ENCODE results near the gene RNFT2. TPM values are rescaled to one million over a fixed set of nuclear protein-coding genes. Genes with fewer than 3 reads are reported as not detected.

The RNFT2 gene
- total RNA-seq, 6 experiments from 2014 or later = 0.09 to 2.1 (median 0.75) TPM

DNA sequence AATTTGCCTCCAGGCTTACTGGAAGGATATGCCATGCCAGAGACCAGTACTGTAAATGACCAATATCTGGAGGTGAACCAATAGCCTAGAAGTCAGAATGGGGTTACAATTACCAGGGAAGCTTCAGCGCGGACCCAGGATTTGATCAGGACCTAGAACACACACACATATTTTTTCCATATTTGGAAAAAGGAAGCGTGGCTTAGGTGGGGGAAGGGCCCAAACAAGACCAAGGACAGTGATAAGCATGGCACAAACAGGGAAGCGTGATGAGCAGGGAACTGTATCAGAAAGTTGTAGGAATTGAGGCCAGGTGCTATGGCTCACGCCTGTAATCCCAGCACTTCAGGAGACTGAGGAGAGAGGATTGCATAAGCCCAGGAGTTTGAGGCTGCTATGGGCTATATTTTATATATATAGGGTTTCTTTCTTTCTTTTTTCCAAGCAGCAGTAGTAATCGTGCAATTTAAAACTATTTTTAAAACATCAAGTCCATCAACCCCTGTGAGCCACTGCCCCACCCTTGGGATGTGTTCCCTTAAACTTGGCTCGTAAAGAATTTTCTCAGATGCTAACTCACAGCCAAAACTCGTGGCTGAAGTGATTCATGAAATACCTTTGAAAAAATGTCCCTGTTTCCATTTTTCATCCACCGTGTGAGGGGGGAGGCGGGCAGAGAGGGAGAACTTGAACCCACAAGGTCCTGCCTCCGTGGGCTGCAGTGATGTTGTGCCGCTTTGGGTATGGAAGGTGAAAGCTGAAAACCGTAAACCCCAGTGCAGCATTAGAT, 126.5 kb downstream of the RNFT2 start:
- TF ChIP-seq CTCF (IDR thresholded peaks at IDR 0.05) (no peak), POLR2A (IDR thresholded peaks at IDR 0.05) (no peak)
- no peaks in the 10 kb centered on the region for H3K36me3 ChIP-seq
- no peak for DNase-seq
- H3K27me3 ChIP-seq = no peaks in the 10 kb centered on the region
- no peak overlapping the region for H3K4me3 ChIP-seq
- 56% methylated on average over 13 of the region's 13 CpGs for WGBS (ENCODE audit: insufficient coverage, low coverage, low lambda C conversion rate, missing lambda C conversion rate)
- H3K9me3 ChIP-seq = no peaks in the 10 kb centered on the region
- no peaks in the 10 kb centered on the region for H3K4me1 ChIP-seq
- no peak for ATAC-seq
- intact Hi-C loops (cut with DNase I) = no loop called here
- H3K27ac ChIP-seq = no peak overlapping the region

DNA sequence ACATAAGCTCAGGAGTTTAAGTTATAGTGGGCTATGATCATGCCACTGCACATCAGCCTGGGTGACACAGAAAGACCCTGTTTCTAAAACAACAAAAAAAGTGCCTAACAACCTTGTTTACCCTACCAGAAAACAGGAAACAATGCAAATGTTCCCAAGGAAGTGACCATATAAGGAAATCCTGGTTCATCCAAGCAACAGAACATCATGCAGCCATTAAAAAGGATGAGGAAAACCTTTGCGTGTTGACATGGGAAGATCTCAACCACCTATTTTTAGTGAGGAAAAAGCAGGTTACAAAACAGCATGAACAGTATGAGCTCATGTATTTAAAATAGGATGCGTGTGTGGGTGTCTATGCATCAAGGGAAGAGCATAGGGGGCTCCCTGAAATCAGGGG, 129.4 kb downstream of the RNFT2 start:
- intact Hi-C loops (cut with DNase I) = no loop called here
- no peaks in the 10 kb centered on the region for H3K36me3 ChIP-seq

DNA sequence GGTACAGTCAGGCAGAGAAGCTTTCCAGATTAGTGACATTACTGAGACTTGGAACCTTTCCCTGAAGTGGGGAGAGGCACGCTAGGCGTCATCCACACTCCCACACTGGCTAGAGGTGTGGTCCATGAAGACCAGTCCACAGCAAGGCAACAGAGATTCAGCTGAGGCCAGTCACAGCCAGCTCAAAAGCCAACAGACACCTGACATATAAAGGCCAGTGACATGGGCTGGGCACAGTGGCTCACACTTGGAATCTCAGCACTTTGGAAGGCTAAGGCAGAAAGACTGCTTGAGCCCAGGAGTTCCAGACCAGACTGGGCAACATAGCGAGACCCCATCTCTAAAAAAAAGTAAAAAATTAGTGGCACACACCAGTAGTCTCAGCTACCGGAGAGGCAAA, 132.2 kb downstream of the RNFT2 start:
- intact Hi-C loops (cut with DNase I) = no loop called here
- no peaks in the 10 kb centered on the region for H3K27me3 ChIP-seq
- H3K27ac ChIP-seq = no peak overlapping the region
- ATAC-seq (no peak), DNase-seq (no peak)
- WGBS (ENCODE audit: insufficient coverage, low coverage, low lambda C conversion rate, missing lambda C conversion rate) = 65% methylated on average over 4 of the region's 4 CpGs
- no peaks in the 10 kb centered on the region for H3K4me1 ChIP-seq
- H3K36me3 ChIP-seq = no peaks in the 10 kb centered on the region
- no peak overlapping the region for H3K4me3 ChIP-seq
- no peaks in the 10 kb centered on the region for H3K9me3 ChIP-seq
- no peak for TF ChIP-seq CTCF (IDR thresholded peaks at IDR 0.05)

More for the DNA sequence above, 129.4 kb downstream of the RNFT2 start:
- DNase-seq (no peak), ATAC-seq (no peak)
- TF ChIP-seq POLR2A (IDR thresholded peaks at IDR 0.05) (no peak), CTCF (IDR thresholded peaks at IDR 0.05) (no peak)
- H3K27me3 ChIP-seq = no peaks in the 10 kb centered on the region
- no peaks in the 10 kb centered on the region for H3K4me1 ChIP-seq
- H3K27ac ChIP-seq = no peak overlapping the region
- no peak overlapping the region for H3K4me3 ChIP-seq
- 78% methylated on average over 2 of the region's 2 CpGs for WGBS (ENCODE audit: insufficient coverage, low coverage, low lambda C conversion rate, missing lambda C conversion rate)
- H3K9me3 ChIP-seq = no peaks in the 10 kb centered on the region

DNA sequence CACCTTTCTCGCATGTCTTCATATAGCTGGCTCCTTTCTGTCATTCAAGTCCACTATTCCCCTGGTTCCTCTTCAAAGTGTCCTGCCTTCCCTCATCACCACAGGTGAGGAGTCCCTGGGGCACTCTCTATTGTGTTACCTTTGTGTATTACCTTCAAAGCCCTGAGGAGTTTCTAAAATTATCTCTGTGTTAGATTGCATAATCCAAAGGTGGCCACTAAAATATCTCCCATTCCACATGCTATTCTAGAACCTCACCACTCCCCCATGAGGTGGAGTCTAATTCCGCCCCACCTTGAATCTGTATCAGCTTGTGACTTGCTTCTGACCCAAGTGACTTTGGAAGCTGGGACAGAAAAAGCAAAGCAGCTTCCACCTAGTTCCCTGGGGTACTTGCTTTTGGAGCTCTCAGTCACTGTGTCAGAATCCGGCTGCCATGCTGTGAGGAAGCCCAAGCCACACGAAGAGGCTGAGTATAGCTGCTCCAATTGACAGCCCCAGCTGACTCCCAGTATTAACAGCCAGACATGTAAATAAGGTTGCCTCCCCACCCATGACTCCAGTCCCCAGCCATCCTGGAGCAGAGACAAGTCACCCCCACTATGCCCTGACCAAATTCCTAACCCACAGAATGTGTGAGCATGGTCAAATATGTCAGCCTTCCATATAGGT, 136.3 kb downstream of the RNFT2 start:
- H3K9me3 ChIP-seq = no peaks in the 10 kb centered on the region
- H3K4me3 ChIP-seq = no peak overlapping the region
- H3K36me3 ChIP-seq = no peaks in the 10 kb centered on the region
- H3K4me1 ChIP-seq = no peaks in the 10 kb centered on the region
- intact Hi-C loops (cut with DNase I) = no loop called here
- H3K27ac ChIP-seq = no peak overlapping the region
- ATAC-seq = no peak
- DNase-seq = no peak
- peaks cover 0 to 18% of the 10 kb centered on the region in 2 donors for H3K27me3 ChIP-seq
- 69% methylated on average over 4 of the region's 4 CpGs for WGBS (ENCODE audit: insufficient coverage, low coverage, low lambda C conversion rate, missing lambda C conversion rate)
- TF ChIP-seq POLR2A (IDR thresholded peaks at IDR 0.05) = no peak
- TF ChIP-seq CTCF (IDR thresholded peaks at IDR 0.05) = no peak
